ENCODE measurements around the gene GLT1D1. TPM values are rescaled to one million over a fixed set of nuclear protein-coding genes. Genes with fewer than 3 reads are reported as not detected.

Gene GLT1D1
- total RNA-seq, 1 experiment from 2014 or later, result not detected

DNA sequence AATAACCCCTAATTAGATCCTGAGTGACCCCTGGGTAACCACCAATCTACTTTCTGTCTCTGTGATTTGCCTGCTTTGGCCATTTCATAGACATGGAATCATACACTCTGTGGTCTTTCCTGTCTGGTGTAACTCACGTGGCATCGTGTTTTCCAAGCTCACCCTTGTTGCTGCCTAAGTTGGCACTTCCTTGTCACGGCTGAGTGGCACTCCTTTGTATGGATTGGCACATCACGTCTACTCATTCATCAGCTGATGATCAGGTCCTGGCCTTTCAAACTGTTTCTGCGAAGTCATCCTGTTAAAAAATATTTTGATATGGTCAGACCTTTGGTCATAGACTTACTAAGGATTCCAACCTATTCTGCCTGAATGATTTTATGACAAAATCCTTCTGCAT is 87.7 kb downstream of the GLT1D1 start:
- no peak overlapping the region for H3K4me2 ChIP-seq (ENCODE audit: low read length)
- H3K9me3 ChIP-seq (ENCODE audit: control insufficient read depth in 1 of 2, insufficient read depth in 1 of 2, low read depth in 1 of 2, low read length in 2 of 2), result no peaks in the 10 kb centered on the region
- H3K4me3 ChIP-seq (replicated peaks in 1 of 2; ENCODE audit: low read depth in 1 of 2, low read length in 2 of 2), result no peak overlapping the region
- intact Hi-C loops (cut with micrococcal nuclease), result no loop called here
- H4K20me1 ChIP-seq (ENCODE audit: insufficient read depth), result no peaks in the 10 kb centered on the region
- H3K79me2 ChIP-seq (ENCODE audit: insufficient read depth, low read length), result no peaks in the 10 kb centered on the region
- no peaks in the 10 kb centered on the region for H3K36me3 ChIP-seq (ENCODE audit: control insufficient read depth in 1 of 2, insufficient read depth in 2 of 2, low read length in 2 of 2)
- H3K9me2 ChIP-seq (ENCODE audit: insufficient read depth), result no peaks in the 10 kb centered on the region
- POLR2A ChIA-PET, result no interaction called here
- DNase-seq (ENCODE audit: low read depth, low spot score) (no peak), ATAC-seq (no peak)
- H3K9ac ChIP-seq (ENCODE audit: low read length), result no peak overlapping the region
- TF ChIP-seq, protein P1, sequence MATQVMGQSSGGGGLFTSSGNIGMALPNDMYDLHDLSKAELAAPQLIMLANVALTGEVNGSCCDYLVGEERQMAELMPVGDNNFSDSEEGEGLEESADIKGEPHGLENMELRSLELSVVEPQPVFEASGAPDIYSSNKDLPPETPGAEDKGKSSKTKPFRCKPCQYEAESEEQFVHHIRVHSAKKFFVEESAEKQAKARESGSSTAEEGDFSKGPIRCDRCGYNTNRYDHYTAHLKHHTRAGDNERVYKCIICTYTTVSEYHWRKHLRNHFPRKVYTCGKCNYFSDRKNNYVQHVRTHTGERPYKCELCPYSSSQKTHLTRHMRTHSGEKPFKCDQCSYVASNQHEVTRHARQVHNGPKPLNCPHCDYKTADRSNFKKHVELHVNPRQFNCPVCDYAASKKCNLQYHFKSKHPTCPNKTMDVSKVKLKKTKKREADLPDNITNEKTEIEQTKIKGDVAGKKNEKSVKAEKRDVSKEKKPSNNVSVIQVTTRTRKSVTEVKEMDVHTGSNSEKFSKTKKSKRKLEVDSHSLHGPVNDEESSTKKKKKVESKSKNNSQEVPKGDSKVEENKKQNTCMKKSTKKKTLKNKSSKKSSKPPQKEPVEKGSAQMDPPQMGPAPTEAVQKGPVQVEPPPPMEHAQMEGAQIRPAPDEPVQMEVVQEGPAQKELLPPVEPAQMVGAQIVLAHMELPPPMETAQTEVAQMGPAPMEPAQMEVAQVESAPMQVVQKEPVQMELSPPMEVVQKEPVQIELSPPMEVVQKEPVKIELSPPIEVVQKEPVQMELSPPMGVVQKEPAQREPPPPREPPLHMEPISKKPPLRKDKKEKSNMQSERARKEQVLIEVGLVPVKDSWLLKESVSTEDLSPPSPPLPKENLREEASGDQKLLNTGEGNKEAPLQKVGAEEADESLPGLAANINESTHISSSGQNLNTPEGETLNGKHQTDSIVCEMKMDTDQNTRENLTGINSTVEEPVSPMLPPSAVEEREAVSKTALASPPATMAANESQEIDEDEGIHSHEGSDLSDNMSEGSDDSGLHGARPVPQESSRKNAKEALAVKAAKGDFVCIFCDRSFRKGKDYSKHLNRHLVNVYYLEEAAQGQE (IDR thresholded peaks at IDR 0.05; ENCODE audit: low read depth), result no peak
- TF ChIP-seq, protein P2, sequence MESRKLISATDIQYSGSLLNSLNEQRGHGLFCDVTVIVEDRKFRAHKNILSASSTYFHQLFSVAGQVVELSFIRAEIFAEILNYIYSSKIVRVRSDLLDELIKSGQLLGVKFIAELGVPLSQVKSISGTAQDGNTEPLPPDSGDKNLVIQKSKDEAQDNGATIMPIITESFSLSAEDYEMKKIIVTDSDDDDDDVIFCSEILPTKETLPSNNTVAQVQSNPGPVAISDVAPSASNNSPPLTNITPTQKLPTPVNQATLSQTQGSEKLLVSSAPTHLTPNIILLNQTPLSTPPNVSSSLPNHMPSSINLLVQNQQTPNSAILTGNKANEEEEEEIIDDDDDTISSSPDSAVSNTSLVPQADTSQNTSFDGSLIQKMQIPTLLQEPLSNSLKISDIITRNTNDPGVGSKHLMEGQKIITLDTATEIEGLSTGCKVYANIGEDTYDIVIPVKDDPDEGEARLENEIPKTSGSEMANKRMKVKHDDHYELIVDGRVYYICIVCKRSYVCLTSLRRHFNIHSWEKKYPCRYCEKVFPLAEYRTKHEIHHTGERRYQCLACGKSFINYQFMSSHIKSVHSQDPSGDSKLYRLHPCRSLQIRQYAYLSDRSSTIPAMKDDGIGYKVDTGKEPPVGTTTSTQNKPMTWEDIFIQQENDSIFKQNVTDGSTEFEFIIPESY (IDR thresholded peaks at IDR 0.05; ENCODE audit: extremely low read depth, insufficient replicate concordance, low read length), result no peak
- no peak for TF ChIP-seq JUND (IDR thresholded peaks at IDR 0.05)
- no peak for TF ChIP-seq RAD21 (IDR thresholded peaks at IDR 0.05; ENCODE audit: low read depth)
- TF ChIP-seq, protein P3, sequence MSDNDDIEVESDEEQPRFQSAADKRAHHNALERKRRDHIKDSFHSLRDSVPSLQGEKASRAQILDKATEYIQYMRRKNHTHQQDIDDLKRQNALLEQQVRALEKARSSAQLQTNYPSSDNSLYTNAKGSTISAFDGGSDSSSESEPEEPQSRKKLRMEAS (IDR thresholded peaks at IDR 0.05), result no peak
- TF ChIP-seq TCF7L2 (IDR thresholded peaks at IDR 0.05; ENCODE audit: borderline replicate concordance, extremely low read depth, insufficient read depth, insufficient read length), result no peak
- no peak for TF ChIP-seq CBX3 (IDR thresholded peaks at IDR 0.05; ENCODE audit: low read depth)
- TF ChIP-seq SP1 (IDR thresholded peaks at IDR 0.05; ENCODE audit: low read depth), result no peak
- TF ChIP-seq ELF1 (IDR thresholded peaks at IDR 0.05; ENCODE audit: borderline replicate concordance, low read depth), result no peak
- no peak for TF ChIP-seq EGR1 (IDR thresholded peaks at IDR 0.05; ENCODE audit: low read depth)
- no peak for TF ChIP-seq YY1 (IDR thresholded peaks at IDR 0.05; ENCODE audit: extremely low read depth, insufficient replicate concordance, low read depth, low read length)
- TF ChIP-seq POLR2AphosphoS5 (IDR thresholded peaks at IDR 0.05; ENCODE audit: low read depth, low read length), result no peak
- TF ChIP-seq EZH2phosphoT487 (IDR thresholded peaks at IDR 0.05; ENCODE audit: borderline replicate concordance), result no peak
- TF ChIP-seq CEBPB (IDR thresholded peaks at IDR 0.05; ENCODE audit: low read depth), result no peak
- no peak for TF ChIP-seq ZNF274 (IDR thresholded peaks at IDR 0.05; ENCODE audit: low read depth, low read length)
- TF ChIP-seq SIN3A (IDR thresholded peaks at IDR 0.05; ENCODE audit: low read depth), result no peak
- no peak for TF ChIP-seq FOSL1 (IDR thresholded peaks at IDR 0.05; ENCODE audit: low read depth)
- H3K4me1 ChIP-seq (ENCODE audit: control insufficient read depth in 1 of 2, insufficient read depth in 2 of 2, low read length in 2 of 2), result no peaks in the 10 kb centered on the region
- H3K27me3 ChIP-seq (ENCODE audit: insufficient read depth, low read length), result no peaks in the 10 kb centered on the region
- BruUV-seq (replicated peaks), result no TSS peak
- no peak overlapping the region for H2AFZ ChIP-seq (ENCODE audit: low read depth, low read length, poor library complexity, severe bottlenecking)
- RAD21 ChIA-PET (ENCODE audit: low non-redundant PET in 1 of 2, low total read pairs in 2 of 2, uncharacterized antibody in 2 of 2, unreplicated experiment in 2 of 2), result no interaction called here
- no peak overlapping the region for H3K27ac ChIP-seq (ENCODE audit: low read depth, low read length)
- CTCF ChIA-PET, result no interaction called here
